ENCODE data around the gene P4HB. TPM values are rescaled to one million over a fixed set of nuclear protein-coding genes. Genes with fewer than 3 reads are reported as not detected.

The P4HB gene
- polyA plus RNA-seq, 1 experiment, result 122 TPM

- ChIA-PET CTCF (interaction anchor here (1.2 to 1.5 kb wide), 2 partner anchors 8 to 13 kb away, joined by 4 read pairs; no protein-coding TSS in a partner anchor), POLR2A (no interaction called here)
- TF ChIP-seq, protein P1, sequence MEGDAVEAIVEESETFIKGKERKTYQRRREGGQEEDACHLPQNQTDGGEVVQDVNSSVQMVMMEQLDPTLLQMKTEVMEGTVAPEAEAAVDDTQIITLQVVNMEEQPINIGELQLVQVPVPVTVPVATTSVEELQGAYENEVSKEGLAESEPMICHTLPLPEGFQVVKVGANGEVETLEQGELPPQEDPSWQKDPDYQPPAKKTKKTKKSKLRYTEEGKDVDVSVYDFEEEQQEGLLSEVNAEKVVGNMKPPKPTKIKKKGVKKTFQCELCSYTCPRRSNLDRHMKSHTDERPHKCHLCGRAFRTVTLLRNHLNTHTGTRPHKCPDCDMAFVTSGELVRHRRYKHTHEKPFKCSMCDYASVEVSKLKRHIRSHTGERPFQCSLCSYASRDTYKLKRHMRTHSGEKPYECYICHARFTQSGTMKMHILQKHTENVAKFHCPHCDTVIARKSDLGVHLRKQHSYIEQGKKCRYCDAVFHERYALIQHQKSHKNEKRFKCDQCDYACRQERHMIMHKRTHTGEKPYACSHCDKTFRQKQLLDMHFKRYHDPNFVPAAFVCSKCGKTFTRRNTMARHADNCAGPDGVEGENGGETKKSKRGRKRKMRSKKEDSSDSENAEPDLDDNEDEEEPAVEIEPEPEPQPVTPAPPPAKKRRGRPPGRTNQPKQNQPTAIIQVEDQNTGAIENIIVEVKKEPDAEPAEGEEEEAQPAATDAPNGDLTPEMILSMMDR (IDR thresholded peaks at IDR 0.05; ENCODE audit: insufficient read depth, low read depth, low read length), result no peak
- Histone ChIP-seq H3K36me3 (ENCODE audit: control insufficient read depth, insufficient read depth, low read length) (peaks cover 12% of the 10 kb centered on the region), H3K4me3 (ENCODE audit: low read depth, low read length) (no peak overlapping the region), H3K27me3 (ENCODE audit: control insufficient read depth, insufficient read depth, low read length) (no peaks in the 10 kb centered on the region; the same call in 1 of the 2 replicates)
- no peak for DNase-seq (ENCODE audit: low read depth)
Measured at GRCh38 chr17:81821147-81821546, 39.2 kb downstream of the P4HB start.

GRCh38 chr17:81819708-81820107 lies 40.6 kb downstream of the P4HB start:
- no peak for DNase-seq (ENCODE audit: low read depth)
- Histone ChIP-seq H3K27me3 (ENCODE audit: control insufficient read depth, insufficient read depth, low read length) (no peaks in the 10 kb centered on the region; the same call in 1 of the 2 replicates), H3K36me3 (ENCODE audit: control insufficient read depth, insufficient read depth, low read length) (peaks cover 12% of the 10 kb centered on the region), H3K4me3 (ENCODE audit: low read depth, low read length) (no peak overlapping the region)
- TF ChIP-seq, protein P1 (IDR thresholded peaks at IDR 0.05; ENCODE audit: insufficient read depth, low read depth, low read length), result no peak
- POLR2A ChIA-PET, result no interaction called here
- CTCF ChIA-PET, result no interaction called here

DNA sequence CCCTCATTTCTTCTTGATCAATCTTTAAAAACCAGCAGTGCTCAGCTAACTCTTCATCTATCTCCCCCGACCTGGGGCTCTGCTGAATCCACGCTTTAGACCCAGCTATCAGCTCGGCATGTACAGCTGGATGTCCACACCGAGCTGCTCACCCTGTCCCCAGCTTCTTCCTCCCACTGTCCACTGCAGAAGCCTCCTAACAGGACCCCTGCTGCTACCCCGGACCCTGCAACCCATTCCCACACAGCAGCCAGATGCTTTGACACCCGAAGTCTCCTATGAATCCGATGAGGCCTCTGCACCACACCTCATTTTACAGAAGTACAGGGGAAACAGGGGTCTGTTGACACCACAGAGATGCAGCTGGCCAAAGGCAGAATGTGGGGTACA lies 42.6 kb downstream of the P4HB start:
- ChIA-PET POLR2A (interaction anchor here (0.7 kb wide), 1 partner anchor 132 kb away, joined by 4 read pairs; no protein-coding TSS in a partner anchor), CTCF (no interaction called here)
- no peak for DNase-seq (ENCODE audit: low read depth)
- H3K27me3 ChIP-seq (ENCODE audit: control insufficient read depth, insufficient read depth, low read length), result no peaks in the 10 kb centered on the region; the same call in 1 of the 2 replicates
- H3K4me3 ChIP-seq (ENCODE audit: low read depth, low read length), result no peak overlapping the region
- TF ChIP-seq, protein P1 (IDR thresholded peaks at IDR 0.05; ENCODE audit: insufficient read depth, low read depth, low read length), result no peak
- H3K36me3 ChIP-seq (ENCODE audit: control insufficient read depth, insufficient read depth, low read length), result peaks cover 3% of the 10 kb centered on the region; the same call in 1 of the 2 replicates

- TF ChIP-seq, protein P1 (IDR thresholded peaks at IDR 0.05; ENCODE audit: insufficient read depth, low read depth, low read length), result no peak
- Histone ChIP-seq H3K36me3 (ENCODE audit: control insufficient read depth, insufficient read depth, low read length) (no peaks in the 10 kb centered on the region), H3K4me3 (ENCODE audit: low read depth, low read length) (no peak overlapping the region), H3K27me3 (ENCODE audit: control insufficient read depth, insufficient read depth, low read length) (no peaks in the 10 kb centered on the region; the same call in 1 of the 2 replicates)
- DNase-seq (ENCODE audit: low read depth), result no peak
- ChIA-PET POLR2A (no interaction called here), CTCF (interaction anchor here (1.2 kb wide), 1 partner anchor 84 kb away, joined by 3 read pairs; no protein-coding TSS in a partner anchor)
Measured at GRCh38 chr17:81815646-81815986, 44.7 kb downstream of the P4HB start.

DNA sequence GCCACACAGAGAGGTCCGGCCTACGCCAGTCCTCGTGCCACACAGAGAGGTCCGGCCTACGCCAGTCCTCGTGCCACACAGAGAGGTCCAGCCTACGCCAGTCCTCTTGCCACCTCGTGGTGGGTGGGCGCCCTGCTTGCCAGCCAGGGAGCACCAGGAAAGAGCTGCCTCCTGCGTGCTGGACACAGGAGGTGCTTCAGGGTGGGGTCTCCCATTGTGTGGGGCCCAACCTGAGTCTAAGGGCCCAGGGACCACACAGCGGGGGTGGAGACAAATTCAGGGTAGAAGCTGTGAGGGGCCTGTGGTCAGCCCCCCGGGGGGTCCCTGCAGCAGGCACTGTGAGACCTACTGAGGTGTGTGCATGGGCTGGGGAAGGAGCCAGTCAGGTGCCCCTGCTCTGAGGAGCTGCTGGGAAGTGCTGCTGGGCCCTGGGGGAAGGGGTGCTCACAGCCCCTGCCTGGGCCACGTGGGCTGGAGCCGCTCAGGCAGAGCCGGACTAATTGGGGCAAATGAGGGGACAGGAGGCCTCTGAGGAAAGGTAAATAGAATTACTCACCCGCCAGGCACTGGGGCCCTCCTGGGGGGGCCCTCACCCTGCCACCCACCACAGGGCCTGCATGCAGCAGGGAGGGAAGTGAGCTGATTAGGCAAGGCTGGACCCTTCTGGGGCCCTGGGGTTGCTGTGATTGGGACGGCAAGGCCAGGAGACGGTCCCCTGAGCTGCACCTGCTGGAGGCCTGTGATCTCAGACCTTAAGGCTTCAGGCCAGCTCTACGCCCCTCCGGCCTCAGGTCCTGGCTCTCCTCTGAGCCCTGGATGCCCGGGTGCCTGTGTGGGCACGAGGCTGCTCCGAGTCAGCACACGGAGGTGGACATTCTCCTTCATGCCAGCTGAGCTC lies 45.3 kb downstream of the P4HB start:
- no peaks in the 10 kb centered on the region; the same call in 1 of the 2 replicates for H3K27me3 ChIP-seq (ENCODE audit: control insufficient read depth, insufficient read depth, low read length)
- DNase-seq (ENCODE audit: low read depth), result no peak
- ChIA-PET POLR2A (no interaction called here), CTCF (interaction anchor here (1.2 kb wide), 1 partner anchor 83 kb away, joined by 3 read pairs; no protein-coding TSS in a partner anchor)
- TF ChIP-seq, protein P1 (IDR thresholded peaks at IDR 0.05; ENCODE audit: insufficient read depth, low read depth, low read length), result no peak
- no peak overlapping the region for H3K4me3 ChIP-seq (ENCODE audit: low read depth, low read length)
- no peaks in the 10 kb centered on the region for H3K36me3 ChIP-seq (ENCODE audit: control insufficient read depth, insufficient read depth, low read length)
